ENCODE results near the gene IRF8. TPM values are rescaled to one million over a fixed set of nuclear protein-coding genes. Genes with fewer than 3 reads are reported as not detected.

Gene IRF8
- polyA plus RNA-seq, 1 of the 3 experiments (the other 2 are of a cell fraction), result not detected

DNA sequence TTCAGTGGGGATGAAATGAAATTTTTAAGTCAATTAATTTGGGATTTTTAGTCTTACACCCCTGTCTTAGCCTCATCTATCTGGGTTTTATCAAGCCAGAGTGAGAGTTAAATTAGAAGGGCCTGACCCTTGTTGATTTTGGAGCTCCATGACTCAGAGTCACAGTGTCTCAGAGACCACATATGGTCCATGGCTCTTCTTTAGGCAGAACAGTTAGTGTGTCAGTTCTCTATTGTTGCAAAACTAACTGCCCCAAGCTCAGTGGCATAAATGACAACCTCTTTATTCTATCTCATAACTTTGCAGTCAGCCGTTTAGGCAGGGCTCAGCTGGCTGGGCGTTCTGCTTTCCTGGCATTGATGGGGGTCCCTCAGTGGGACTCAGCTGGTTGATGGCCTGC, 44.7 kb downstream of the IRF8 start:
- H3K27ac ChIP-seq (ENCODE audit: low read depth in 2 of 2, low read length in 1 of 2), result no peak overlapping the region
- ChIA-PET CTCF (interaction anchor here (1.2 to 1.8 kb wide), 2 partner anchors 16 to 122 kb away, joined by 3 to 4 read pairs; no protein-coding TSS in a partner anchor), POLR2A (no interaction called here)
- 0% methylated on average over 2 of the region's 2 CpGs for WGBS (ENCODE audit: low lambda C conversion rate)
- no peak overlapping the region for H3K4me3 ChIP-seq (ENCODE audit: low read depth in 2 of 2, low read length in 1 of 2)
- no peak for DNase-seq
- H3K36me3 ChIP-seq (replicated peaks in 1 of 2; ENCODE audit: control insufficient read depth in 1 of 2, insufficient read depth in 2 of 2, low read length in 1 of 2), result no peaks in the 10 kb centered on the region
- H3K79me2 ChIP-seq (ENCODE audit: insufficient read depth), result no peaks in the 10 kb centered on the region
- H4K20me1 ChIP-seq (ENCODE audit: insufficient read depth), result no peaks in the 10 kb centered on the region
- no peak overlapping the region for H3K9ac ChIP-seq
- no peak overlapping the region for H3K4me2 ChIP-seq
- no peak overlapping the region for H2AFZ ChIP-seq (ENCODE audit: low read depth)
- no peaks in the 10 kb centered on the region for H3K4me1 ChIP-seq (ENCODE audit: control insufficient read depth in 1 of 2, insufficient read depth in 2 of 2, low read depth in 1 of 2, low read length in 1 of 2)
- TF ChIP-seq NRF1 (IDR thresholded peaks at IDR 0.05; ENCODE audit: low read depth, low read length) (no peak), SIN3A (IDR thresholded peaks at IDR 0.05; ENCODE audit: borderline replicate concordance, low read depth, low read length) (no peak)
- no peaks in the 10 kb centered on the region for H3K9me3 ChIP-seq
- H3F3A ChIP-seq (replicated peaks; ENCODE audit: insufficient read depth), result no peaks in the 10 kb centered on the region
- H3K27me3 ChIP-seq (ENCODE audit: insufficient read depth), result peaks cover 74% of the 10 kb centered on the region
- H3K9me2 ChIP-seq, result no peaks in the 10 kb centered on the region

DNA sequence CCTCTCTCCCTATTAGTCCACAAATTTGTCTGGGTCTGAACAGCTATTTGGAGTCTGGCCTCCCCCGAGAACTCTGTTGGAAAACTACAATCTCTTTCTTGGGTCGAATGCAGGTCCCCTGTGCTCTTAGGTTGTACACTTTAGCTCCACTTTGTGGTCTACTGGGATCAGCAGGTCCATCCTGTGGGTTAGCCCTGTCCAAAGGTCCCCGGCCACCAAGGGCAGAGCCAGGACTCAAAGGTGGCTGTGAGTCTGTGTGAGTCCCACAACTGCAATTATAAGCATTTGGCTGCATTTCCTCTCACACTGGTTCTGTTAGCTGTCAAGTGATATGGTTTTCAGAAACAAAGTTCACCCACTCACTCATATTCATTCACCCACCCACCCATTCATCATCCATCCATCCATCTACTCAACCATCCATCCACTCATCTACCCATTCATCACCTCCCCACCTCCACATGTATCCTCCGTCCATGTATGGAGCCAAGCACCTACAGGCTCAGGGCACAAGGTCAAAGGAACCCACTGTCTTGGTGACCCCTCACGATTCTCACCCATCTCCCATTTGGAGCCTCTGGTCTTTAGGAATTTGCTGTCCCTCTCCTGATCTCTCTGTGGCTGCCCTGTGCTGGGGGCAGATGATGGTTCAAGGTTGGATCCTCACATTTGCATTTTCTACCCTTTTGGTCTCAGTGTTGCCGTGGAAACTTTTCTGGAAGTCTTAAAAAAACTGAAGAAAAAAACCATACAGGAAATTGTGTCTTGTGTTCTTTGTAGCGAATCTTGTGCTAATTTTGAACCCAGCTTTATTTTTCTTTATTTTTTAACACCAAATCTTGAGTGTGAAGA, 45.8 kb downstream of the IRF8 start:
- no peaks in the 10 kb centered on the region for H3F3A ChIP-seq (replicated peaks; ENCODE audit: insufficient read depth)
- CTCF ChIA-PET, result interaction anchor here (1.2 to 1.8 kb wide), 2 partner anchors 17 to 123 kb away, joined by 3 to 4 read pairs; no protein-coding TSS in a partner anchor
- no peaks in the 10 kb centered on the region for H3K79me2 ChIP-seq (ENCODE audit: insufficient read depth)
- no peaks in the 10 kb centered on the region for H4K20me1 ChIP-seq (ENCODE audit: insufficient read depth)
- no peak overlapping the region for H2AFZ ChIP-seq (ENCODE audit: low read depth)
- no peak for DNase-seq
- H3K4me2 ChIP-seq, result no peak overlapping the region
- no peak overlapping the region for H3K9ac ChIP-seq
- no peak for TF ChIP-seq FOSL2 (IDR thresholded peaks at IDR 0.05; ENCODE audit: borderline replicate concordance, low read depth)
- no peak for TF ChIP-seq RAD21 (IDR thresholded peaks at IDR 0.05; ENCODE audit: low read length)
- no peak for TF ChIP-seq MXI1 (IDR thresholded peaks at IDR 0.05; ENCODE audit: low read depth, low read length)
- no peak for TF ChIP-seq JUND (IDR thresholded peaks at IDR 0.05)
- TF ChIP-seq GATA2 (CRISPR knock-in tag; IDR thresholded peaks at IDR 0.05), result no peak
- no peak for TF ChIP-seq YY1 (IDR thresholded peaks at IDR 0.05; ENCODE audit: low read depth)
- TF ChIP-seq, protein P1, sequence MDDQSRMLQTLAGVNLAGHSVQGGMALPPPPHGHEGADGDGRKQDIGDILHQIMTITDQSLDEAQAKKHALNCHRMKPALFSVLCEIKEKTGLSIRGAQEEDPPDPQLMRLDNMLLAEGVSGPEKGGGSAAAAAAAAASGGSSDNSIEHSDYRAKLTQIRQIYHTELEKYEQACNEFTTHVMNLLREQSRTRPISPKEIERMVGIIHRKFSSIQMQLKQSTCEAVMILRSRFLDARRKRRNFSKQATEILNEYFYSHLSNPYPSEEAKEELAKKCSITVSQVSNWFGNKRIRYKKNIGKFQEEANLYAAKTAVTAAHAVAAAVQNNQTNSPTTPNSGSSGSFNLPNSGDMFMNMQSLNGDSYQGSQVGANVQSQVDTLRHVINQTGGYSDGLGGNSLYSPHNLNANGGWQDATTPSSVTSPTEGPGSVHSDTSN (IDR thresholded peaks at IDR 0.05), result no peak
- TF ChIP-seq, protein P2, sequence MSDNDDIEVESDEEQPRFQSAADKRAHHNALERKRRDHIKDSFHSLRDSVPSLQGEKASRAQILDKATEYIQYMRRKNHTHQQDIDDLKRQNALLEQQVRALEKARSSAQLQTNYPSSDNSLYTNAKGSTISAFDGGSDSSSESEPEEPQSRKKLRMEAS (IDR thresholded peaks at IDR 0.05; ENCODE audit: low read depth), result no peak
- TF ChIP-seq MEF2A (IDR thresholded peaks at IDR 0.05; ENCODE audit: borderline replicate concordance, low read depth), result no peak
- no peak for TF ChIP-seq FOXM1 (IDR thresholded peaks at IDR 0.05; ENCODE audit: low read depth)
- no peak for TF ChIP-seq NRF1 (IDR thresholded peaks at IDR 0.05; ENCODE audit: low read depth, low read length)
- no peak for TF ChIP-seq POLR2AphosphoS5 (IDR thresholded peaks at IDR 0.05; ENCODE audit: low read depth, low read length)
- no peak for TF ChIP-seq GABPA (IDR thresholded peaks at IDR 0.05; ENCODE audit: low read depth)
- TF ChIP-seq USF2 (IDR thresholded peaks at IDR 0.05; ENCODE audit: borderline replicate concordance, low read depth, low read length), result no peak
- no peak for TF ChIP-seq RFX5 (IDR thresholded peaks at IDR 0.05; ENCODE audit: low read length)
- TF ChIP-seq SIN3A (IDR thresholded peaks at IDR 0.05; ENCODE audit: borderline replicate concordance, low read depth, low read length), result no peak
- no peak for TF ChIP-seq RCOR1 (IDR thresholded peaks at IDR 0.05; ENCODE audit: low read length)
- TF ChIP-seq CHD2 (IDR thresholded peaks at IDR 0.05; ENCODE audit: low read length, partially characterized antibody), result no peak
- TF ChIP-seq SMC3 (IDR thresholded peaks at IDR 0.05; ENCODE audit: low read depth, low read length), result no peak
- no peak for TF ChIP-seq EP300 (IDR thresholded peaks at IDR 0.05; ENCODE audit: borderline replicate concordance in 1 of 2, low read depth in 1 of 2, low read length in 1 of 2)
- no peaks in the 10 kb centered on the region for H3K4me1 ChIP-seq (ENCODE audit: control insufficient read depth in 1 of 2, insufficient read depth in 2 of 2, low read depth in 1 of 2, low read length in 1 of 2)
- H3K27ac ChIP-seq (ENCODE audit: low read depth in 2 of 2, low read length in 1 of 2), result no peak overlapping the region
- peaks cover 75% of the 10 kb centered on the region for H3K27me3 ChIP-seq (ENCODE audit: insufficient read depth)
- no peak overlapping the region for H3K4me3 ChIP-seq (ENCODE audit: low read depth in 2 of 2, low read length in 1 of 2)
- 5% methylated on average over 7 of the region's 7 CpGs for WGBS (ENCODE audit: low lambda C conversion rate)
- H3K9me3 ChIP-seq, result no peaks in the 10 kb centered on the region
- H3K9me2 ChIP-seq, result no peaks in the 10 kb centered on the region
- no peaks in the 10 kb centered on the region for H3K36me3 ChIP-seq (replicated peaks in 1 of 2; ENCODE audit: control insufficient read depth in 1 of 2, insufficient read depth in 2 of 2, low read length in 1 of 2)
- POLR2A ChIA-PET, result no interaction called here

Data from SK-N-SH (cell line).